ENCODE measurements around the gene TBL1XR1. TPM values are rescaled to one million over a fixed set of nuclear protein-coding genes. Genes with fewer than 3 reads are reported as not detected.

The TBL1XR1 gene
- total RNA-seq, 4 donors from 2014 or later: 103 to 131 (median 112) TPM

DNA sequence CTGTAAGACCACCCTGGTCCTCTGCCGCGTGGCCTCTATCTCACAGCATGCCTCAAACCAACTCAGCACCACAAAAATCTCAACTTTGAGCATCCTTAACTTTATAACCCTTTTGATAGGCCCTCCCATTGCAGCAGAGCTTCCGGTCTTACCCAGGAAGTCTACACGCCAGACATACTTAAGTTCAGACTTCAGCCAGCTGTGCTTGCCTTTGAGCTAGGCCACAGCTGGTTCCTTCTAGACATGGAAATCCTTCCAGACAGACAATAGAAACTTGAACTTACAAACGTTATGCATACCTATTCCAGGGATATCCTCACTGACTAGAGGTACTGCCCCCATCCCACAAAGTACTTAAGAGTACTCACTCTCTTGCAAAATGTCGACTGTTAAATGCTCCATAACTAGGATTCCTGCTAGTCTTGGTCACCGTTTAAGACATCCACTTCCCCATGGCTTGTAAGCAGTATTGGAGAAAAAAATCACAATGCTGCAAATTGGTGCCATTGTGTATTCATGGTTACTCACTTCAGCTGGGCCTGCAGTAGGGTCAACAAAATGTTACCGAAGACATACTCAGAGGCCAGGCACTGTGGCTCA, 183.5 kb downstream of the TBL1XR1 start:
- TF ChIP-seq, protein P1, sequence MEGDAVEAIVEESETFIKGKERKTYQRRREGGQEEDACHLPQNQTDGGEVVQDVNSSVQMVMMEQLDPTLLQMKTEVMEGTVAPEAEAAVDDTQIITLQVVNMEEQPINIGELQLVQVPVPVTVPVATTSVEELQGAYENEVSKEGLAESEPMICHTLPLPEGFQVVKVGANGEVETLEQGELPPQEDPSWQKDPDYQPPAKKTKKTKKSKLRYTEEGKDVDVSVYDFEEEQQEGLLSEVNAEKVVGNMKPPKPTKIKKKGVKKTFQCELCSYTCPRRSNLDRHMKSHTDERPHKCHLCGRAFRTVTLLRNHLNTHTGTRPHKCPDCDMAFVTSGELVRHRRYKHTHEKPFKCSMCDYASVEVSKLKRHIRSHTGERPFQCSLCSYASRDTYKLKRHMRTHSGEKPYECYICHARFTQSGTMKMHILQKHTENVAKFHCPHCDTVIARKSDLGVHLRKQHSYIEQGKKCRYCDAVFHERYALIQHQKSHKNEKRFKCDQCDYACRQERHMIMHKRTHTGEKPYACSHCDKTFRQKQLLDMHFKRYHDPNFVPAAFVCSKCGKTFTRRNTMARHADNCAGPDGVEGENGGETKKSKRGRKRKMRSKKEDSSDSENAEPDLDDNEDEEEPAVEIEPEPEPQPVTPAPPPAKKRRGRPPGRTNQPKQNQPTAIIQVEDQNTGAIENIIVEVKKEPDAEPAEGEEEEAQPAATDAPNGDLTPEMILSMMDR (IDR thresholded peaks at IDR 0.05; ENCODE audit: low read depth): no peak

DNA sequence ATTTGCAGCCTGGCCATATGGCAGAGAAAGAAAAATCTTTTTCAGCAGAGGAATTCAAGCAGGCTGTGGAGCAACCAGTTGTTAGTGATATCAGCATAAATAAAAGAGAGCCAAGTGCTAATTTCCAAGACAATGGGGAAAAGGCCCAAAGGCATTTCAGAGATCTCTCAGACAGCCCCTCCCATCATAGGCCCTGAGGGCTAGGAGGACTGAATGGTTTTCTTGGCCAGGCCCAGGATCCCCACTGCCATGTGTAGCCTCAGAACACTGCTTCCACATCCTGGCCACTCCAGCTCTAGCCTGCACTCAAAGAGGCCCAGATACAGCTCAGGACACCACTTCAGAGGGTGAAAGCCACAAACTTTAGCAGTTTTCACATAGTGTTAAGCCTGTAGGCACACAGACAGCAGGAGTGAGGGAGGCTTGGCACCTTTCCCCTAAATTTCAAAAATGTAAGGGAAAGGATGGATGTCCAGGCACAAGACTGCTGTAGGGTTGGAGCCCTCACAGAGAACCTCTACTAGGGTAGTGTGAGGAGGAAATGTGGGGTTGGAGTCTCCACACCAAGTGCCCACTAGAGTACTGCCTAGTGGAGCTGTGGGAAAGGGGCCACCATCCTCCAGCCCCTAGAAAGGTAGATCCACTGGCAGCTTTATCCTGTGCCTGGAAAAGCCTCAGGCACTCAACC, 191.4 kb downstream of the TBL1XR1 start:
- TF ChIP-seq, protein P1 (IDR thresholded peaks at IDR 0.05; ENCODE audit: low read depth): no peak

DNA sequence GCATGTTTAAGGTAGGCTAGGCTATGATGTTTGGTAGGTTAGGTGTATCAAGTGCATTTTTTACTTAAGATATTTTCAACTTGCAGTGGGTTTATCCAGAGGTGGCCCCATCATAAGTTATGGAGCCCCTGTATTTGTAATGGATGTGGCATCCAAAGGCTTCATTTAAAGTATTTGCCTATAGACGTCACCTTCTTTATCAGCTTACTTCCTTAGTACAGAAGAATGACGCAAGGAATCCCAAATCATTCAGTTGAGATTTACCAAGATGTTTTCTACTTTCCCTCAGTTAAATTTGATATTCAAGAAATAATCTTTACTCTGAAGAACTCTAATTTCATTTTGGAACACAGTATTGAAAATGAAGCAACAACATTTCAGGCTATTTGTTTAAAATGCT, 201.3 kb downstream of the TBL1XR1 start:
- TF ChIP-seq, protein P1 (IDR thresholded peaks at IDR 0.05; ENCODE audit: low read depth): no peak

DNA sequence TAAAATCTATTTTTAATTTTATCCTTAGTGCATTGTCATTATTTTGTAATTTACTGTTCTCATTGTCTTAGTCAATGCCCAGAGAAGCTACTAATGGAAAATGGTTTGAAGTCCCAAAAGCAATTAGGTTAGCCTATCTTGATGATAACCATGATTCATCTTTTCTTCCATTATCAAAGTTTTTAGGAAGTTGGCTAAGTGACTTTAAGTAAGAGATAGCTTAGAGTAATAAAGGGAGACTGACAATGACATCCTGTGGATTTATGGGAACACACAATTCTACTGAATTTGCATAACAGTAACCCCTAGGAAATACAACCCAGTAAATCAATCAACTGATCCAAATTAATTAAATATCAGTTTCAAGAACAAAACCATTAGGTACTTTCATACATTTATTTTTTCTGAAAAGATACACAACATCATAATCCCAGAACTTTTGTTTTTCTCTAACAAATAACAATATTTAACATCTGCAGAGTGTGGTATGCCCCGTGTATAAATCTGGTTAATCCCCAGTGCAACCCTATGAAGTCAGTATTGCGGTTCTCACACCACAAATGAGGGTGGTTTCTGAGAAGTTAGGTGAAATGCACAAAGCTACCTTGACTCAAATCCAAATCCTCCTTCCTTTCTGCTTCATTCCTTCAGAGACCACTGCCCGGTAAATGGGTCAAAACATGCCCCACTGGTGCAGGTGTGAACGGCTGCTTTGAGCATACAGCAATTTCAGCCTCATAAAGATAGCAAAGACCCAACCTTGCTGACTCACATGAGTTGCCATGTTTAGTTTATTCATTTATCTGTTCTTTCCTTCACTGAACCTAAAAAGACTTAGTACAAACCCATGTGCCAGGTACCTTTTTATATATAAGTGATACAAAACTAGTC, 202.1 kb downstream of the TBL1XR1 start:
- TF ChIP-seq, protein P1 (IDR thresholded peaks at IDR 0.05; ENCODE audit: low read depth): no peak

DNA sequence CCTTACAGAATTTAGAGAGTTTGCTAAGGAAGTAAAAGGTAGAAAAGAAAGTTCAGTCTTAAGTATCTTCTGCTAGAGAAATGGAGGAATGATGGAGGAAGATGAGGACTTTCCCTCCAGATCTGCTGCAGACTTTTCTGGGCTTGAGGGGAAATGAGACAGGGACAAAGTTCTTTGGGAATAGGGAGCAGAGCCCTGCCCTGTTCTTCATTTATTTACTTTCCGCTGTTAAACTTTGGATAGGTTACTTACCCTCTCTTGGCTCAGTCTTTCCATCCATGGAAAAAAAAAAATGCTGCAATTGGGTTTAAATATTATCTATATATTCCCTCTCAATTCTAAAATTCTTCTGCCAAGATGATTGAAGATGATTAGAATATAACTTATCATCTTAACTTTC, 202.9 kb downstream of the TBL1XR1 start:
- TF ChIP-seq, protein P1 (IDR thresholded peaks at IDR 0.05; ENCODE audit: low read depth): no peak

DNA sequence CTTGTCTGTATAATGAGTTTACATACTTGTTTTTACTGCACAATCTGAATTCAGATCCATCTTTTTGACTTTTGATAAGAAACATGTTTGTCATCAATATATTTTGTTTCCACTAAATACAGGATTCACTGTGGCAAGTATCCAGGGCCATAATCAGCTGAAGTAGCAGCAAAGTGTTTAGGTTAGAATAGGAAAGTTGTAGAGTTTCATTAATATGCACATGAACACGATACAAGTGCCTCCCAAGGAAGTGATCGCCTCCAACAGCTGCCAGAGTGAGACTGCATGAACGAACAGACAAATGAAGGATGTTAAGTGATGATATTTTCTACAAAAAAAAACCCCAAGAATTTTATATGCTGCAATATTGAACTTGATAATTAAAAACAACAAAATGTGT, 204.3 kb downstream of the TBL1XR1 start:
- TF ChIP-seq, protein P1 (IDR thresholded peaks at IDR 0.05; ENCODE audit: low read depth): no peak

DNA sequence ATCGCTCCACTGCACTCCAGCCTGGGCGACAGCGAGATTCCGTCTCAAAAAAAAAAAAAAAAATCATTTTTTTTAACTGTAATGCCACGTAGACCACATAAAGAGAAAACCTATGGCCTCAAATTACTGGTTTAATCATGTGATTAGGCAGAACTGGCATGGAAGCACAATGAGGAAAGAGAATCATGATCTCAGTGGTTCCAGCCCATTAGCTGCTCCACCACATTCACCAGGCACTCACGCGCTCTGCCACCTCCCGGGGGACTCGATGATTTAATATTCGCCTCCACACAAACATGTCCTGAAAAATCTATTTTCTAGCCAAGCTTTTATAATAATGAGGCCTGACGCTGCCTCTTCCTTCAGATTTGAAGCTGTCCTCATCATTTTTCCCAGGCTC, 204.7 kb downstream of the TBL1XR1 start:
- TF ChIP-seq, protein P1 (IDR thresholded peaks at IDR 0.05; ENCODE audit: low read depth): no peak
